Neural progenitor cell (in vitro differentiated cells): Measurements from ENCODE around the gene TIAM1.

Experiments
- EZH2 ChIP-seq: fragments of 200-600 bp; sonication (generic); IDR thresholded peaks from 2 replicates; pipeline ENCODE4 v1.6.1; 2017; ENCODE audit warnings: antibody characterized with exemption, mild to moderate bottlenecking, moderate library complexity
- EZH2phosphoT487 ChIP-seq: fragments of 200-600 bp; sonication (generic); IDR thresholded peaks from 2 replicates; pipeline ENCODE4 v1.6.1; 2017; ENCODE audit warnings: antibody characterized with exemption
- TF ChIP-seq, protein P1 (sequence below): fragments of 200-600 bp; sonication (generic); IDR thresholded peaks from 2 replicates; pipeline ENCODE4 v1.5.1; 2017; ENCODE audit warnings: antibody characterized with exemption, mild to moderate bottlenecking

- TF ChIP-seq, protein P1, sequence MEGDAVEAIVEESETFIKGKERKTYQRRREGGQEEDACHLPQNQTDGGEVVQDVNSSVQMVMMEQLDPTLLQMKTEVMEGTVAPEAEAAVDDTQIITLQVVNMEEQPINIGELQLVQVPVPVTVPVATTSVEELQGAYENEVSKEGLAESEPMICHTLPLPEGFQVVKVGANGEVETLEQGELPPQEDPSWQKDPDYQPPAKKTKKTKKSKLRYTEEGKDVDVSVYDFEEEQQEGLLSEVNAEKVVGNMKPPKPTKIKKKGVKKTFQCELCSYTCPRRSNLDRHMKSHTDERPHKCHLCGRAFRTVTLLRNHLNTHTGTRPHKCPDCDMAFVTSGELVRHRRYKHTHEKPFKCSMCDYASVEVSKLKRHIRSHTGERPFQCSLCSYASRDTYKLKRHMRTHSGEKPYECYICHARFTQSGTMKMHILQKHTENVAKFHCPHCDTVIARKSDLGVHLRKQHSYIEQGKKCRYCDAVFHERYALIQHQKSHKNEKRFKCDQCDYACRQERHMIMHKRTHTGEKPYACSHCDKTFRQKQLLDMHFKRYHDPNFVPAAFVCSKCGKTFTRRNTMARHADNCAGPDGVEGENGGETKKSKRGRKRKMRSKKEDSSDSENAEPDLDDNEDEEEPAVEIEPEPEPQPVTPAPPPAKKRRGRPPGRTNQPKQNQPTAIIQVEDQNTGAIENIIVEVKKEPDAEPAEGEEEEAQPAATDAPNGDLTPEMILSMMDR, result no peak
- TF ChIP-seq EZH2 (no peak), EZH2phosphoT487 (no peak)
Measured at GRCh38 chr21:31251686-31252085, 92.4 kb downstream of the TIAM1 start.
